Pancreas (tissue), 10 donors: ENCODE data around the gene ATG4B. TPM values are rescaled to one million over a fixed set of nuclear protein-coding genes. Genes with fewer than 3 reads are reported as not detected.
"Not testable (repeated sequence)": the region's sequence is repeated elsewhere in the genome, so short reads cannot be mapped to it uniquely, and the experiment has no call there.

Experiments
- ATAC-seq, 4 donors: fragments of 200-7000 bp; cut with Tn5 transposase; one replicate each; pipeline versions ENCODE4 v1.8.0 to v1.9.1; 2020; ENCODE audit warnings: mild to moderate bottlenecking in 4 of 4, moderate library complexity in 4 of 4
- DNase-seq, 6 donors: peaks; one replicate each; pipeline ENCODE4 v3.0.0-alpha.2; 2020
- FAIRE-seq: peaks from 2 replicates; lab custom pipeline; 2012; peaks lifted over from hg19 to GRCh38; lab: Jason Lieb, UNC
- H3K27ac ChIP-seq, 4 donors: fragments of 200-600 bp; sonication (generic); 1 replicate in 3 of 4; 2 replicates in 1 of 4; pipeline versions ENCODE4 v1.5.0 to v1.8.0; 2020
- H3K27me3 ChIP-seq, 4 donors: fragments of 200-600 bp; one replicate each; pipeline ENCODE4 v1.8.0; 2021
- H3K36me3 ChIP-seq, 3 donors: fragments of 200-600 bp; sonication (generic) in 1 of 3; one replicate each; pipeline versions ENCODE4 v1.5.0 to v1.8.0; 2020 to 2021
- H3K4me1 ChIP-seq, 3 donors: fragments of 200-600 bp; one replicate each; pipeline ENCODE4 v1.8.0; 2021
- H3K4me3 ChIP-seq, 4 donors: fragments of 200-600 bp; sonication (generic) in 2 of 4; one replicate each; pipeline versions ENCODE4 v1.5.0 to v1.8.0; 2020 to 2021
- H3K9me3 ChIP-seq, 4 donors: fragments of 200-600 bp; one replicate each; pipeline ENCODE4 v1.8.0; 2021
- WGBS, 2 donors: extraction: QIAGEN DNeasy Blood & Tissue Kit; methylation state at CpG; one replicate each; pipeline ENCODE4 v1.1.7; 2013; 5-methylcytosine and 5-hydroxymethylcytosine counted together
- intact Hi-C, 3 donors: fragments of 100-400 bp; cut with DNase I; formaldehyde crosslinking; loops; one replicate each; pipeline versions ENCODE4 v1.11.1 to v1.14.2; 2022
- polyA plus RNA-seq, 2 donors: library from polyadenylated mRNA; stranded (reverse); fragments of 200-250 nt; gene quantifications; one replicate each; pipeline ENCODE4 v1.2.3, GENCODE V29; 2013
- total RNA-seq, 6 donors: library from RNA; stranded (reverse); fragmentation: NEBNext Ultra II Directional in 4 of 6; extraction: Animal tissue kit (Norgen Biotek cat#: 25700) in 4 of 6; gene quantifications; one replicate each; pipeline versions ENCODE4 v1.2.1 to v1.2.4, GENCODE V29; 2021 to 2023
- TF ChIP-seq, protein P1 (sequence below), 4 donors: fragments of 200-600 bp; sonication (generic) in 3 of 4; IDR thresholded peaks; one replicate each; pipeline versions ENCODE4 v1.5.0 to v1.8.0; 2021; ENCODE audit warnings: antibody characterized with exemption in 4 of 4
- donor health status: healthy with polysubstance abuse.
- donor health status: DM: no; HTN: no; CAD: no; lungs with moderate emphysema.
- donor health status: DM: no; HTN: no; CAD: no.
- donor health status: control.
- donor health status: control.
- donor health status: Bipolar disorder and iron deficiency.
- donor health status: DM: yes; HTN: yes; CAD: no.
- donor health status: DM: no; HTN: no; CAD: no.
- donor health status: DM: no; HTN: no; CAD: no.
- donor health status: DM: yes; HTN: yes; CAD: no.

The ATG4B gene
- total and polyA plus RNA-seq, 8 donors, result 22.8 to 107 (median 31.2) TPM

DNA sequence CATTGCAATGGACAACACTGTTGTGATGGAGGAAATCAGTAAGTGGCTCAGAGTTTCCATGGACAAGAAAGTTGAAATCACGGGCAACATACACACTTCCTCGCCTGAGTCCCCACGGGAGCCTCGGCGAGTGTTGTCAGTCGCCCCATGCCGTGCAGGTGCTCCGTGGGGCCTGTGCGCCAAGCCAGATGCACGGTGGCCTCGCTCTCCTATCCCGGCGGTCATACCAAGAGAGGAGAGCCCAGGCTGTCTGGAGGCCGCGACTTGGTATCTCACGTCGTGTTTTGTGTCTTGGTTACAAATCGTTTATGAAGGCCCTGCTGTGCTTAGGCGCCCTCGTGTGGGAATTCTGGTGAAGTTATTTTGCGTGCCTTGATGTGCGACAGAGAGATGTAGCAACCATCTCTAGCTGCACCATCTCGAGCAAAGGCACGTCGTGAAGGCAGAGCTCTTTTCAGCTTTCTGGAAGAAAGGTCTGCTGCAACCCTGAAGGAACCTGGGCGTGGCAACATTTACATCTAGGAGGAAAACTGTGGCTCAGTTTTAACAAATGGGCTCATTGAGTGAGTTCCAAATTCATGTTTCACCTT lies 21.8 kb downstream of the ATG4B start:
- intact Hi-C loops, result no loop called here
- Histone ChIP-seq H3K36me3 (peaks cover 0 to 35% (median 0%) of the 10 kb centered on the region in 3 donors), H3K27ac (no peak overlapping the region), H3K9me3 (no peaks in the 10 kb centered on the region), H3K4me1 (no peaks in the 10 kb centered on the region), H3K27me3 (no peaks in the 10 kb centered on the region), H3K4me3 (no peak overlapping the region)
- DNase-seq, result peak in 3 of 6 donors; percentile 44 to 62 (median 47)
- 60 to 64% methylated on average over 26 of the region's 26 CpGs for WGBS, 2 donors
- TF ChIP-seq, protein P1, sequence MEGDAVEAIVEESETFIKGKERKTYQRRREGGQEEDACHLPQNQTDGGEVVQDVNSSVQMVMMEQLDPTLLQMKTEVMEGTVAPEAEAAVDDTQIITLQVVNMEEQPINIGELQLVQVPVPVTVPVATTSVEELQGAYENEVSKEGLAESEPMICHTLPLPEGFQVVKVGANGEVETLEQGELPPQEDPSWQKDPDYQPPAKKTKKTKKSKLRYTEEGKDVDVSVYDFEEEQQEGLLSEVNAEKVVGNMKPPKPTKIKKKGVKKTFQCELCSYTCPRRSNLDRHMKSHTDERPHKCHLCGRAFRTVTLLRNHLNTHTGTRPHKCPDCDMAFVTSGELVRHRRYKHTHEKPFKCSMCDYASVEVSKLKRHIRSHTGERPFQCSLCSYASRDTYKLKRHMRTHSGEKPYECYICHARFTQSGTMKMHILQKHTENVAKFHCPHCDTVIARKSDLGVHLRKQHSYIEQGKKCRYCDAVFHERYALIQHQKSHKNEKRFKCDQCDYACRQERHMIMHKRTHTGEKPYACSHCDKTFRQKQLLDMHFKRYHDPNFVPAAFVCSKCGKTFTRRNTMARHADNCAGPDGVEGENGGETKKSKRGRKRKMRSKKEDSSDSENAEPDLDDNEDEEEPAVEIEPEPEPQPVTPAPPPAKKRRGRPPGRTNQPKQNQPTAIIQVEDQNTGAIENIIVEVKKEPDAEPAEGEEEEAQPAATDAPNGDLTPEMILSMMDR (IDR thresholded peaks at IDR 0.05), result peak; percentile 16 to 37 (median 24)
- no peak for FAIRE-seq
- ATAC-seq, result peak; percentile 46 to 76 (median 74)

- WGBS, 2 donors, result 65 to 74% methylated on average over 14 of the region's 14 CpGs
- intact Hi-C loops, result no loop called here
- TF ChIP-seq, protein P1 (IDR thresholded peaks at IDR 0.05), result no peak
- FAIRE-seq (no peak), ATAC-seq (peak; percentile 42 to 68 (median 62)), DNase-seq (peak in 1 of 6 donors; percentile 43)
- no peaks in the 10 kb centered on the region for H3K27me3 ChIP-seq
- no peaks in the 10 kb centered on the region for H3K4me1 ChIP-seq
- peaks cover 0 to 21% (median 0%) of the 10 kb centered on the region in 3 donors for H3K36me3 ChIP-seq
- H3K27ac ChIP-seq, result peak overlapping the region in 3 of 4 donors; percentile 34 to 68 (median 37)
- no peaks in the 10 kb centered on the region for H3K9me3 ChIP-seq
- H3K4me3 ChIP-seq, result no peak overlapping the region
Observed at GRCh38 chr2:241660593-241661213, 23.2 kb downstream of the ATG4B start.

DNA sequence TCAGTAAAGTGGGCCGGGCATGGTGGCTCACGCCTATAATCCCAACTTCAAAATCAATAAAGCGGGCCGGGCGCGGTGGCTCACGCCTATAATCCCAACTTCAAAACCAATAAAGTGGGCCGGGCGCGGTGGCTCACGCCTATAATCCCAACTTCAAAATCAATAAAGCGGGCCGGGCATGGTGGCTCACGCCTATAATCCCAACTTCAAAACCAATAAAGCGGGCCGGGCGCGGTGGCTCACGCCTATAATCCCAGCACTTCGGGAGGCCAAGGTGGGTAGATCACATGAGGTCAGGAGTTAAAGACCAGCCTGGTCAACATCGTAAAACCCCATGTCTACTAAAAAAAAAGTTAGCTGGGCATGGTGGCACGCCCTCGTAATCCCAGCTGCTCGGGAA lies 25.2 kb downstream of the ATG4B start:
- H3K9me3 ChIP-seq, H3K4me3 ChIP-seq, intact Hi-C loops, H3K4me1 ChIP-seq, FAIRE-seq, H3K27me3 ChIP-seq, H3K27ac ChIP-seq, ATAC-seq: not testable (repeated sequence)
- peaks cover 0 to 12% (median 0%) of the 10 kb centered on the region in 3 donors for H3K36me3 ChIP-seq
- WGBS, 2 donors, result 91 to 93% methylated on average over 24 of the region's 24 CpGs
- DNase-seq, result peak in 1 of 6 donors; percentile 15

DNA sequence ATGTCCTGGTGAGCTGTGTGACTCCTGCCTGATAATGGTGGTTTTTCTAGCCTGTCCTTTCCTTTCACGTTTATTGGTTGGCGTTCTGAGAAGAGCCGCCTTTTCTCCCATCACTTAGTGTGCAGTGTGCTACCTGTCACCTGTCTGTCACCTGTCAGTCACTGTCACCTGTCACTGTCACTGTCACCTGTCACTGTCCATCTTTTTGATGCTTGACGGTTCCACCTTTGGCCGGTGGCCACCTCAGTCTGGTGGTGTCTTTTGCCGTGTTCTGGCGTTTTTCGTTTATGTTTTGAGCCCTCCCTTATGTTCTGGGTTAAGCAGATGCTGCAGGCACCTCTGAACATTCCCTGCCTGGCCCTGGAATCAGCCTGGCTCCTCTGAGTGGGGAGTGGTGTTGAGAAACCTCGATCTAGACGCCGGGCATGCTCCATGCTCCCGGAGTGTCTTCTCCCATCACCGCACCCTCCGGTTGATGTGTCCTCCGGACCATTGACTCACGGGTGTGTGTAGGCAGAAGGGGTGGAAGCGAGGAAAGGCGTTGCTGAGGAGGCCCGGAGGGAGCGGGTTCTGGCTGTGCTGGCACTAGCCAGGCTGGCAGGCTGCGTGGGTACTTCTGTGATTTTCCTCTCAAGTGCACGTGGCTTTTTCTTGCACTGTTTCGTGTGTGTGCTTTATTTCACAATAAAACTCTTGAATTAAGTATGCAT lies 28.4 kb downstream of the ATG4B start:
- TF ChIP-seq, protein P1 (IDR thresholded peaks at IDR 0.05), result no peak
- WGBS, 2 donors, result 89% methylated on average over 23 of the region's 23 CpGs
- ATAC-seq (no peak), DNase-seq (no peak), FAIRE-seq (no peak)
- Histone ChIP-seq H3K27me3 (no peaks in the 10 kb centered on the region), H3K4me1 (no peaks in the 10 kb centered on the region), H3K4me3 (no peak overlapping the region), H3K9me3 (no peaks in the 10 kb centered on the region), H3K36me3 (peaks cover 0 to 23% (median 3%) of the 10 kb centered on the region in 3 donors), H3K27ac (no peak overlapping the region)
- intact Hi-C loops, result no loop called here

DNA sequence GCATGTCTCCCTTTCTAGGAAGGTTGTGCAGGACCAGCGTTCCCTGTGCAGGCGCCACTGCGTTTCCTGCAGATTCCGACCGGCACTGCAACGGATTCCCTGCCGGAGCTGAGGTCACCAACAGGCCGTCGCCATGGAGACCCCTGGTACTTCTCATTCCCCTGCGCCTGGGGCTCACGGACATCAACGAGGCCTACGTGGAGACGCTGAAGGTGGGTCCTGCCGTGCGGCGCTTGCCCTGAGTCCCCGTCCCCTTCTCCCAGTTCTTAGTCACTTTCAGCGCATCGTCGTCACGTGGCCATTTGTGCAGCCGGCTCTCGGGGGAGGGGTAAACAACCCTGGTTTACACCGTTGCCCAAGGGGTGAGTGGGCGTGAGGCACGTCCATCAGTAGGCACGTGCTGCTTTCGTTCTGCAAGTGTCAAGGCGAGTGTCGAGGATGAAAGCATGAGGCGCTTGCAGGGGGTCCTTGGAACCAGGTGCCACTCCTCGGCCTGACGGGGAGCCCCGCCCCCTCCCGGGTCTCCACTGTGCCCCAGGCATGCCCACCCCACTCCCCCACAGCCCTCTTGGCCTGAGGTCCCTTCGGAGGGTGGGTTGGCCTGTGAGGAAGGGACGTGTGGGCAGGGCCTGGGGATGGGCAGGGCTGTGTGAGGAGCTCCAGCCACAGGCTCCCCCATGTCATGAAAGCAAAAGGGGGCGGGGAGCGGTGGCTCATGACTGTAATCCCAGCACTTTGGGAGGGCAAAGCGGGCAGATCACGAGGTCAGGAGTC lies 29.3 kb downstream of the ATG4B start:
- Histone ChIP-seq H3K4me3 (no peak overlapping the region), H3K27ac (no peak overlapping the region), H3K27me3 (no peaks in the 10 kb centered on the region), H3K36me3 (peaks cover 0 to 30% (median 3%) of the 10 kb centered on the region in 3 donors), H3K4me1 (no peaks in the 10 kb centered on the region), H3K9me3 (no peaks in the 10 kb centered on the region)
- TF ChIP-seq, protein P1 (IDR thresholded peaks at IDR 0.05), result no peak
- intact Hi-C loops, result no loop called here
- ATAC-seq (no peak), DNase-seq (no peak), FAIRE-seq (no peak)
- WGBS, 2 donors, result 86 to 87% methylated on average over 42 of the region's 42 CpGs
